ENCODE results near the gene DYNLT4.

- TF ChIP-seq CTCF (IDR thresholded peaks at IDR 0.05; ENCODE audit: poor library complexity) (no peak), EZH2 (IDR thresholded peaks at IDR 0.05; ENCODE audit: borderline replicate concordance) (no peak)
Measured at GRCh38 chr1:44786841-44787426, 20.2 kb downstream of the DYNLT4 start.
